Endothelial cell of umbilical vein (primary cell): Measurements from ENCODE around the gene MTRF1L.

Source experiments
- EZH2 ChIP-seq: IDR thresholded peaks from 2 replicates; pipeline ENCODE4 v1.6.1; 2012; ENCODE audit warnings: borderline replicate concordance, low read depth, mild to moderate bottlenecking, moderate library complexity, low read length, inconsistent platforms; ENCODE audit not compliant: severe bottlenecking
- MAX ChIP-seq: IDR thresholded peaks from 2 replicates; pipeline ENCODE4 v1.6.1; 2011; ENCODE audit not compliant: insufficient read depth, insufficient read length
- MYC ChIP-seq: IDR thresholded peaks from one replicate; pipeline ENCODE4 v1.6.1; 2011; ENCODE audit warnings: mild to moderate bottlenecking, low read depth, low read length
- POLR2A ChIP-seq: IDR thresholded peaks from 2 replicates; pipeline ENCODE4 v1.6.1; 2012; ENCODE audit warnings: low read depth, mild to moderate bottlenecking, control low read depth, low read length
- POLR2AphosphoS5 ChIP-seq: IDR thresholded peaks from 2 replicates; pipeline ENCODE4 v1.6.1; 2012; ENCODE audit warnings: low read depth, mild to moderate bottlenecking, control low read depth, low read length, moderate library complexity; ENCODE audit not compliant: insufficient read depth
- TF ChIP-seq, protein P1 (sequence below), 2 donors: IDR thresholded peaks; 1 replicate in 1 of 2; 2 replicates in 1 of 2; pipeline ENCODE4 v1.5.1; 2011; ENCODE audit warnings: low read length in 2 of 2, mild to moderate bottlenecking in 2 of 2, moderate library complexity in 2 of 2, control low read depth in 1 of 2, inconsistent platforms in 1 of 2, low read depth in 1 of 2; ENCODE audit not compliant: insufficient read depth in 1 of 2; ENCODE audit errors: extremely low read depth in 1 of 2

GRCh38 chr6:153018355-153018754, 15.8 kb upstream of the MTRF1L start:
- TF ChIP-seq, protein P1, sequence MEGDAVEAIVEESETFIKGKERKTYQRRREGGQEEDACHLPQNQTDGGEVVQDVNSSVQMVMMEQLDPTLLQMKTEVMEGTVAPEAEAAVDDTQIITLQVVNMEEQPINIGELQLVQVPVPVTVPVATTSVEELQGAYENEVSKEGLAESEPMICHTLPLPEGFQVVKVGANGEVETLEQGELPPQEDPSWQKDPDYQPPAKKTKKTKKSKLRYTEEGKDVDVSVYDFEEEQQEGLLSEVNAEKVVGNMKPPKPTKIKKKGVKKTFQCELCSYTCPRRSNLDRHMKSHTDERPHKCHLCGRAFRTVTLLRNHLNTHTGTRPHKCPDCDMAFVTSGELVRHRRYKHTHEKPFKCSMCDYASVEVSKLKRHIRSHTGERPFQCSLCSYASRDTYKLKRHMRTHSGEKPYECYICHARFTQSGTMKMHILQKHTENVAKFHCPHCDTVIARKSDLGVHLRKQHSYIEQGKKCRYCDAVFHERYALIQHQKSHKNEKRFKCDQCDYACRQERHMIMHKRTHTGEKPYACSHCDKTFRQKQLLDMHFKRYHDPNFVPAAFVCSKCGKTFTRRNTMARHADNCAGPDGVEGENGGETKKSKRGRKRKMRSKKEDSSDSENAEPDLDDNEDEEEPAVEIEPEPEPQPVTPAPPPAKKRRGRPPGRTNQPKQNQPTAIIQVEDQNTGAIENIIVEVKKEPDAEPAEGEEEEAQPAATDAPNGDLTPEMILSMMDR (IDR thresholded peaks at IDR 0.05; ENCODE audit: extremely low read depth in 1 of 2, insufficient read depth in 1 of 2, low read depth in 1 of 2, low read length in 2 of 2): no peak
- no peak for TF ChIP-seq POLR2A
- no peak for TF ChIP-seq POLR2AphosphoS5
- no peak for TF ChIP-seq EZH2
- TF ChIP-seq MYC: no peak
- TF ChIP-seq MAX: no peak
